Neural progenitor cell (in vitro differentiated cells): ENCODE results near the gene KCMF1. TPM values are rescaled to one million over a fixed set of nuclear protein-coding genes. Genes with fewer than 3 reads are reported as not detected.

Source experiments
- DNase-seq: peaks from one replicate; pipeline ENCODE4 v3.0.0-alpha.2; 2016; ENCODE audit warnings: low spot score
- H2AFZ ChIP-seq: fragments of 200-600 bp; sonication (generic); replicated peaks from 2 replicates; pipeline ENCODE4 v1.6.1; 2016; ENCODE audit warnings: antibody characterized with exemption
- H3F3A ChIP-seq: fragments of 200-600 bp; sonication (generic); 2 replicates; pipeline ENCODE4 v1.6.1; 2016; ENCODE audit warnings: antibody characterized with exemption, low read depth
- H3K27ac ChIP-seq: fragments of 200-600 bp; sonication (generic); 2 replicates; pipeline ENCODE4 v1.5.1; 2016; ENCODE audit warnings: mild to moderate bottlenecking
- H3K27me3 ChIP-seq: fragments of 200-600 bp; sonication (generic); 2 replicates; pipeline ENCODE4 v1.6.1; 2016; ENCODE audit warnings: mild to moderate bottlenecking, moderate library complexity
- H3K36me3 ChIP-seq: fragments of 200-600 bp; sonication (generic); 2 replicates; pipeline ENCODE4 v1.5.1; 2016
- H3K4me1 ChIP-seq: fragments of 200-600 bp; sonication (generic); 2 replicates; pipeline ENCODE4 v1.6.1; 2016; ENCODE audit warnings: mixed run types
- H3K4me2 ChIP-seq: fragments of 200-600 bp; sonication (generic); 2 replicates; pipeline ENCODE4 v1.6.1; 2016
- H3K4me3 ChIP-seq: fragments of 200-600 bp; sonication (generic); 2 replicates; pipeline ENCODE4 v1.5.1; 2016
- H3K79me2 ChIP-seq: fragments of 200-600 bp; sonication (generic); 2 replicates; pipeline ENCODE4 v1.6.1; 2016; ENCODE audit warnings: low read depth
- H3K9ac ChIP-seq: fragments of 200-600 bp; sonication (generic); 2 replicates; pipeline ENCODE4 v1.6.1; 2016
- H3K9me3 ChIP-seq: fragments of 200-600 bp; sonication (generic); 2 replicates; pipeline ENCODE4 v1.5.1; 2016; ENCODE audit warnings: low read depth
- H4K20me1 ChIP-seq: fragments of 200-600 bp; sonication (generic); 2 replicates; pipeline ENCODE4 v1.6.1; 2016; ENCODE audit warnings: low read depth
- H3K27ac Mint-ChIP-seq: 3 replicates; pipeline ENCODE4 v1.8.0; 2021; ENCODE audit warnings: mixed read lengths
- H3K27me3 Mint-ChIP-seq: 2 replicates; pipeline ENCODE4 v1.8.0; 2022; ENCODE audit warnings: low read depth, mild to moderate bottlenecking, inconsistent platforms, moderate library complexity, mixed read lengths; ENCODE audit not compliant: insufficient read depth
- H3K36me3 Mint-ChIP-seq: 3 replicates; pipeline ENCODE4 v1.8.0; 2021; ENCODE audit warnings: mixed read lengths
- H3K4me1 Mint-ChIP-seq: 3 replicates; pipeline ENCODE4 v1.8.0; 2021; ENCODE audit warnings: mixed read lengths
- H3K4me3 Mint-ChIP-seq: 3 replicates; pipeline ENCODE4 v1.8.0; 2021; ENCODE audit warnings: mild to moderate bottlenecking, moderate library complexity, mixed read lengths
- H3K9me3 Mint-ChIP-seq: 3 replicates; pipeline ENCODE4 v1.8.0; 2020; ENCODE audit warnings: mixed read lengths
- EZH2 ChIP-seq: fragments of 200-600 bp; sonication (generic); IDR thresholded peaks from 2 replicates; pipeline ENCODE4 v1.6.1; 2017; ENCODE audit warnings: antibody characterized with exemption, mild to moderate bottlenecking, moderate library complexity
- EZH2phosphoT487 ChIP-seq: fragments of 200-600 bp; sonication (generic); IDR thresholded peaks from 2 replicates; pipeline ENCODE4 v1.6.1; 2017; ENCODE audit warnings: antibody characterized with exemption
- total RNA-seq: library from RNA; depleted of rRNA; stranded (reverse); fragments of >200 nt; gene quantifications from 2 replicates; pipeline ENCODE4 v1.2.3, GENCODE V29; 2015; ENCODE audit warnings: low replicate concordance
- TF ChIP-seq, protein P1 (sequence below): fragments of 200-600 bp; sonication (generic); IDR thresholded peaks from 2 replicates; pipeline ENCODE4 v1.5.1; 2017; ENCODE audit warnings: antibody characterized with exemption, mild to moderate bottlenecking

KCMF1 gene
- total RNA-seq, 1 donor from 2014 or later: 99.7 TPM

DNA sequence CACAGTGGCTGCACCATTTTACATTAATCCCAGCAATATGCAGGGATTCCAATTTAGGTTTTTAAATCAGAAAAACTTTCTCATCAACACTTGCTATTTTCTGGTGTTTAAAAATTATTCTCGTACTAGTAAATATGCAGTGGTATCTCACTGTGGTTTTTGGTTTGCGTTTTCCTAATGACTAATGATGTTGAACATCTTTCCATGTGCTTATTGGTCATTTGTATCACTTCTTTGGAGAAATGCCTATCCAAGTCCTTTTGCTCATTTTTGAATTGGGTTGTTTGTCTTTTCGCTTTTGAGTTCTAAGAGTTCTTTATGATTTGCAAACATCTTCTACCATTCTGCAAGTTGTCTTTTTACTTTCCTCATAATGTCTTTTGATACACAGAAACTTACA is 100.1 kb downstream of the KCMF1 start:
- H3K9me3 Mint-ChIP-seq: no peaks in the 10 kb centered on the region
- Histone ChIP-seq H3K36me3 (no peaks in the 10 kb centered on the region), H3F3A (peaks cover 16% of the 10 kb centered on the region), H3K4me3 (no peak overlapping the region), H3K9me3 (no peaks in the 10 kb centered on the region), H4K20me1 (no peaks in the 10 kb centered on the region), H3K79me2 (no peaks in the 10 kb centered on the region), H3K27ac (no peak overlapping the region), H3K4me1 (peaks cover 10% of the 10 kb centered on the region), H3K27me3 (no peaks in the 10 kb centered on the region), H3K9ac (no peak overlapping the region), H2AFZ (no peak overlapping the region), H3K4me2 (no peak overlapping the region)
- H3K36me3 Mint-ChIP-seq: no peaks in the 10 kb centered on the region
- no peak for DNase-seq
- H3K4me3 Mint-ChIP-seq: no peak overlapping the region
- H3K27me3 Mint-ChIP-seq: peaks cover 5% of the 10 kb centered on the region
- H3K4me1 Mint-ChIP-seq: peaks cover 9% of the 10 kb centered on the region
- TF ChIP-seq, protein P1, sequence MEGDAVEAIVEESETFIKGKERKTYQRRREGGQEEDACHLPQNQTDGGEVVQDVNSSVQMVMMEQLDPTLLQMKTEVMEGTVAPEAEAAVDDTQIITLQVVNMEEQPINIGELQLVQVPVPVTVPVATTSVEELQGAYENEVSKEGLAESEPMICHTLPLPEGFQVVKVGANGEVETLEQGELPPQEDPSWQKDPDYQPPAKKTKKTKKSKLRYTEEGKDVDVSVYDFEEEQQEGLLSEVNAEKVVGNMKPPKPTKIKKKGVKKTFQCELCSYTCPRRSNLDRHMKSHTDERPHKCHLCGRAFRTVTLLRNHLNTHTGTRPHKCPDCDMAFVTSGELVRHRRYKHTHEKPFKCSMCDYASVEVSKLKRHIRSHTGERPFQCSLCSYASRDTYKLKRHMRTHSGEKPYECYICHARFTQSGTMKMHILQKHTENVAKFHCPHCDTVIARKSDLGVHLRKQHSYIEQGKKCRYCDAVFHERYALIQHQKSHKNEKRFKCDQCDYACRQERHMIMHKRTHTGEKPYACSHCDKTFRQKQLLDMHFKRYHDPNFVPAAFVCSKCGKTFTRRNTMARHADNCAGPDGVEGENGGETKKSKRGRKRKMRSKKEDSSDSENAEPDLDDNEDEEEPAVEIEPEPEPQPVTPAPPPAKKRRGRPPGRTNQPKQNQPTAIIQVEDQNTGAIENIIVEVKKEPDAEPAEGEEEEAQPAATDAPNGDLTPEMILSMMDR: no peak
- no peak overlapping the region for H3K27ac Mint-ChIP-seq

- H3K4me1 Mint-ChIP-seq: no peaks in the 10 kb centered on the region
These were observed 102.1 kb downstream of the KCMF1 start for GRCh38 chr2:85073033-85073432.

DNA sequence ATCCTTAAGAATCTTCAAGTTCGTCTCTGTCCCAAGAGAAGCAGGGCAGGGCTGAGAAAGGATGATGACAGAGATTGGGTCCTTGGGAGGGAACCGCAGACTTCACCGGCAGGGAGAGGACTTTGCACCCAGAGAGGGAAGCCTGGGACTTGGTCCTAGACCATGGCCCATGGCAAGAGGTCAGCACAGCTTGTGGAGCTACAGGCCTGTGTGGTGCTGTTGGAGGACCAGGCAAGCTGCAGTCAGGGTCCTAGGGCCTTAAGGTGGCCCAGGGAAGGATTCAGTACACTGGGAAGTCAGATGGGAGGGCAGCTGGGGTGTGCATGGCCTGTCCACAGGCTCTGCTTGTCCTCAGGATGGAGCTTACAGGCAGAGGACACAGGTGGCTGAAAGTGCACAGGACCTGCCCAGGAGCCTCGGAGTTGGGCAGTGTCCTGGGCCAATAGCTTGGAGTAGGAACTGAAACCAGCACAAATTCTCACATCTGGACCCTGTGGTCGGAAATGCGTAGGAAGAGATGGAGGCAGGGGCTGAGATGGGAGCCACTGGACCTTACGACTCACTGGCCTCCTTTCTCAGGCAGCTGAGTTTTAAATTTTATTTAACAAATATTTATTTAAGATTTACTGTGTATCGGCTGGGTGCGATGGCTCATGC is 105.8 kb downstream of the KCMF1 start:
- no peaks in the 10 kb centered on the region for H3K36me3 ChIP-seq

More at GRCh38 chr2:85073033-85073432, 102.1 kb downstream of the KCMF1 start:
- Histone ChIP-seq H3K36me3 (no peaks in the 10 kb centered on the region), H3K9ac (no peak overlapping the region), H3K9me3 (no peaks in the 10 kb centered on the region), H3K4me3 (no peak overlapping the region), H3K4me1 (no peaks in the 10 kb centered on the region), H3K27me3 (no peaks in the 10 kb centered on the region), H3K4me2 (no peak overlapping the region), H3F3A (no peaks in the 10 kb centered on the region), H2AFZ (no peak overlapping the region), H3K79me2 (no peaks in the 10 kb centered on the region), H4K20me1 (no peaks in the 10 kb centered on the region), H3K27ac (no peak overlapping the region)
- no peak overlapping the region for H3K4me3 Mint-ChIP-seq
- H3K9me3 Mint-ChIP-seq: no peaks in the 10 kb centered on the region
- H3K36me3 Mint-ChIP-seq: no peaks in the 10 kb centered on the region
- TF ChIP-seq EZH2phosphoT487 (no peak), EZH2 (no peak)
- TF ChIP-seq, protein P1: no peak
- no peak overlapping the region for H3K27ac Mint-ChIP-seq
- no peak for DNase-seq
- H3K27me3 Mint-ChIP-seq: peaks cover 4% of the 10 kb centered on the region

More for the DNA sequence above, 105.8 kb downstream of the KCMF1 start:
- Mint-ChIP-seq H3K4me3 (no peak overlapping the region), H3K4me1 (no peaks in the 10 kb centered on the region), H3K27me3 (peaks cover 4% of the 10 kb centered on the region), H3K36me3 (no peaks in the 10 kb centered on the region), H3K27ac (no peak overlapping the region), H3K9me3 (no peaks in the 10 kb centered on the region)
- peak overlapping the region; percentile 34 for H2AFZ ChIP-seq
- no peak for TF ChIP-seq EZH2
- TF ChIP-seq, protein P1: no peak
- TF ChIP-seq EZH2phosphoT487: no peak
- no peaks in the 10 kb centered on the region for H3F3A ChIP-seq
- no peaks in the 10 kb centered on the region for H4K20me1 ChIP-seq
- no peak for DNase-seq
- no peak overlapping the region for H3K9ac ChIP-seq
- no peaks in the 10 kb centered on the region for H3K4me1 ChIP-seq
- H3K4me2 ChIP-seq: no peak overlapping the region
- no peaks in the 10 kb centered on the region for H3K27me3 ChIP-seq
- no peak overlapping the region for H3K27ac ChIP-seq
- H3K9me3 ChIP-seq: no peaks in the 10 kb centered on the region
- H3K79me2 ChIP-seq: no peaks in the 10 kb centered on the region
- no peak overlapping the region for H3K4me3 ChIP-seq
